Heart right ventricle (tissue), 16 donors: ENCODE data around the gene ANO9. TPM values are rescaled to one million over a fixed set of nuclear protein-coding genes. Genes with fewer than 3 reads are reported as not detected.

Experiments used
- ATAC-seq, 8 donors: fragments of 200-7000 bp; cut with Tn5 transposase; one replicate each; pipeline ENCODE4 v1.9.1; 2020; ENCODE audit warnings: mild to moderate bottlenecking in 8 of 8, moderate library complexity in 8 of 8, moderate number of reproducible peaks in 1 of 8
- DNase-seq, 2 donors: peaks; one replicate each; pipeline ENCODE4 v3.0.0-alpha.2; 2020
- H3K27ac ChIP-seq, 10 donors: fragments of 200-600 bp; sonication (generic) in 2 of 10; one replicate each; pipeline versions ENCODE4 v1.5.0 to v1.8.0; 2020 to 2022; ENCODE audit warnings: mild to moderate bottlenecking in 3 of 10
- H3K27me3 ChIP-seq, 7 donors: fragments of 200-600 bp; one replicate each; pipeline ENCODE4 v1.8.0; 2021 to 2022; ENCODE audit warnings: mild to moderate bottlenecking in 2 of 7
- H3K36me3 ChIP-seq, 9 donors: fragments of 200-600 bp; sonication (generic) in 1 of 9; one replicate each; pipeline versions ENCODE4 v1.5.0 to v1.8.0; 2020 to 2022; ENCODE audit warnings: mild to moderate bottlenecking in 2 of 9
- H3K4me1 ChIP-seq, 9 donors: fragments of 200-600 bp; sonication (generic) in 1 of 9; one replicate each; pipeline versions ENCODE4 v1.5.0 to v1.8.0; 2020 to 2022; ENCODE audit warnings: mild to moderate bottlenecking in 4 of 9
- H3K4me3 ChIP-seq, 10 donors: fragments of 200-600 bp; sonication (generic) in 2 of 10; one replicate each; pipeline versions ENCODE4 v1.5.0 to v1.8.0; 2020 to 2022; ENCODE audit warnings: mild to moderate bottlenecking in 7 of 10, moderate library complexity in 2 of 10
- H3K9me3 ChIP-seq, 11 donors: fragments of 200-600 bp in 10 of 11; sonication (generic) in 2 of 11; one replicate each; pipeline versions ENCODE4 v1.5.0 to v1.8.0; 2013 to 2022; ENCODE audit warnings: mild to moderate bottlenecking in 2 of 11, control low read depth in 1 of 11, moderate library complexity in 1 of 11
- WGBS, 2 donors: extraction: QIAGEN DNeasy Blood & Tissue Kit; methylation state at CpG; one replicate each; pipeline ENCODE4 v1.1.7; 2013; ENCODE audit warnings: inconsistent platforms in 1 of 2; 5-methylcytosine and 5-hydroxymethylcytosine counted together
- intact Hi-C, 10 donors: fragments of 100-400 bp; cut with DNase I; formaldehyde crosslinking; loops; one replicate each; pipeline versions ENCODE4 v1.11.1 to v1.14.2; 2022
- polyA plus RNA-seq, 2 donors: library from polyadenylated mRNA; stranded (reverse); fragments of 200-250 nt; gene quantifications; one replicate each; pipeline ENCODE4 v1.2.3, GENCODE V29; 2013
- total RNA-seq, 10 donors: library from RNA; stranded (reverse); fragmentation: NEBNext Ultra II Directional in 3 of 10; extraction: Animal tissue kit (Norgen Biotek cat#: 25700) in 3 of 10; gene quantifications; one replicate each; pipeline versions ENCODE4 v1.2.1 to v1.2.4, GENCODE V29; 2021 to 2023
- TF ChIP-seq, protein P1 (sequence below), 9 donors: fragments of 200-600 bp; sonication (generic) in 2 of 9; IDR thresholded peaks; one replicate each; pipeline versions ENCODE4 v1.5.0 to v1.8.0; 2021 to 2022; ENCODE audit warnings: antibody characterized with exemption in 9 of 9, mild to moderate bottlenecking in 5 of 9, moderate library complexity in 1 of 9
- donor health status: Arrhythmogenic right ventricular cardiomyopathy.
- donor health status: ischemic (EF 13 %, LVEDD 7.1; RV severe dilation, severe dysfunction).
- donor health status: healthy with polysubstance abuse.
- donor health status: DM: no; HTN: yes; CAD: no.
- donor health status: DM: no; HTN: no; CAD: no.
- donor health status: ischemic (EF 25% LVEDD 6.9; RV normal size, moderate dysfunction).
- donor health status: ischemic (EF 25% LVEDD 5.7; RV mildly dilated, moderate dysfunction).
- donor health status: healthy.
- donor health status: DM: yes; HTN: yes; CAD: no.
- donor health status: Ischemic cardiomyopathy.
- donor health status: ischemic (EF 35%, LVEDD 5.7; RV mildly dilated, moderate dysfunction).
- donor health status: nonischemic (EF 11% LVEDD 7.7; RV severe dilation, severe dysfunction).
- donor health status: DM: yes; HTN: yes; CAD: no.
- donor health status: PGD.
- donor health status: ischemic (EF 29% LVEDD 5.4; RV normal size, mild dysfunction).
- donor health status: nonischemic (EF 23%, LVEDD 6.1; RV moderate dilation, normal function).

Gene ANO9
- total and polyA plus RNA-seq, 12 donors, result 0.05 to 2.3 (median 0.19) TPM; not detected in 4

DNA sequence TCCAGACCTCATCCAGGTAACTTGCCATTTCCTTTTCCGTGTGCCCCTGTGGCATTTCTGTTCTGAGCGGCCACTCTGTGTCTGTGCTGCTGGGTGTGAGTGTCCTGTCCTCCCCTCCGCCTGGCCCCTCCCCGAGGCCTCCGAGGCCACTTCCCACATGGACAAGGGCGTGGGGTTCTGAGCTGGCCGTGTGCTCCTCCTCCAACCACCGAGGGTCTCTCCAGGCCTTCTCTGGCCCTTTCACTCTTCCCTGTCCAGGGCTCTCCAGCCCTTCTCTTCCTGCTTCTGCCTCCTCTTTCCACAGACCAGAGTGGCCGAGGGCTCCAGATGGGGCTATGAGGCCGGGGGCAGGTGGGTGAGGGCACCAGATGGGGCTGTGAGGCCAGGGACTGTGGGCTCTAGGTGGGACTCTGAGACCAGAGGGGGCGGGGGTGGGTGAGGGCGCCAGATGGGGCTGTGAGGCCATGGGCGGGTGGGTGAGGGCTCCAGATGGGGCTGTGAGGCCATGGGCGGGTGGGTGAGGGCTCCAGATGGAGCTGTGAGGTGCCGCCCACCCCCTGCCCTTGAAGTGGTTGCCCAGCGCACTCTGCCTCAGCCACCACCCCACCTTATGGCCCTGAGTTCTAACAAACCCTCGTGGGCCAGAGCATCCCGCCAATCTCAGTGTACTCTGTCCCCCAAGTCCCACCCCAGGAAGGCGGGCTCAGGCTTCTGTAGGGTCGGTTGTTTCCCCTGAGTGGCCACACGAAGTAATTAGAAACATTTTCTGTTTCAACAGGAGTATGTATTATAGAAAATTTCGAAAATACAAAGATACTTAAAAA is 32.4 kb upstream of the ANO9 start:
- peaks cover 0 to 7% (median 0%) of the 10 kb centered on the region in 9 donors for H3K36me3 ChIP-seq
- intact Hi-C loops, result no loop called here
- peaks cover 9 to 22% (median 16%) of the 10 kb centered on the region in 9 donors for H3K4me1 ChIP-seq
- H3K4me3 ChIP-seq, result no peak overlapping the region
- DNase-seq (no peak), ATAC-seq (no peak)
- no peaks in the 10 kb centered on the region for H3K9me3 ChIP-seq
- H3K27me3 ChIP-seq, result no peaks in the 10 kb centered on the region
- TF ChIP-seq, protein P1, sequence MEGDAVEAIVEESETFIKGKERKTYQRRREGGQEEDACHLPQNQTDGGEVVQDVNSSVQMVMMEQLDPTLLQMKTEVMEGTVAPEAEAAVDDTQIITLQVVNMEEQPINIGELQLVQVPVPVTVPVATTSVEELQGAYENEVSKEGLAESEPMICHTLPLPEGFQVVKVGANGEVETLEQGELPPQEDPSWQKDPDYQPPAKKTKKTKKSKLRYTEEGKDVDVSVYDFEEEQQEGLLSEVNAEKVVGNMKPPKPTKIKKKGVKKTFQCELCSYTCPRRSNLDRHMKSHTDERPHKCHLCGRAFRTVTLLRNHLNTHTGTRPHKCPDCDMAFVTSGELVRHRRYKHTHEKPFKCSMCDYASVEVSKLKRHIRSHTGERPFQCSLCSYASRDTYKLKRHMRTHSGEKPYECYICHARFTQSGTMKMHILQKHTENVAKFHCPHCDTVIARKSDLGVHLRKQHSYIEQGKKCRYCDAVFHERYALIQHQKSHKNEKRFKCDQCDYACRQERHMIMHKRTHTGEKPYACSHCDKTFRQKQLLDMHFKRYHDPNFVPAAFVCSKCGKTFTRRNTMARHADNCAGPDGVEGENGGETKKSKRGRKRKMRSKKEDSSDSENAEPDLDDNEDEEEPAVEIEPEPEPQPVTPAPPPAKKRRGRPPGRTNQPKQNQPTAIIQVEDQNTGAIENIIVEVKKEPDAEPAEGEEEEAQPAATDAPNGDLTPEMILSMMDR (IDR thresholded peaks at IDR 0.05), result no peak
- no peak overlapping the region for H3K27ac ChIP-seq
- WGBS, 2 donors, result 88 to 91% methylated on average over 22 of the region's 22 CpGs

DNA sequence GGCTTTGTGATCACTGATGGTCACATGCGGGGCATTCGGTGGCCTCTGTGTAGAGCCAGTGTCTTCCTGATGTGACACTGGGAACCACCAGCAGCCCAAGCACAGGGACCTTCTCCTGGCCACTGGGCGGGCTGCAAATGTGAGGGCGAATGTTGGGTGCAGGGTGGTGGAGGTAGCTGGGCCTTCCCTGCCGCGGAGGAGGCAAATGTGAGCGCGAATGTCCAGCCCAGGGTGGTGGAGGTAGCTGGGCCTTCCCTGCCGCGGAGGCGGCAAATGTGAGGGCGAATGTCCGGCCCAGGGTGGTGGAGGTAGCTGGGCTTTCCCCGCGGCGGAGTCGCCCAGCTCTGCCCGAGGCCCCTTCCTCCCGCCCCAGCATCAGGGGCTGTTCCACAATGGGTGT is 31.6 kb upstream of the ANO9 start:
- DNase-seq, result no peak
- 94 to 98% methylated on average over 19 of the region's 19 CpGs for WGBS, 2 donors
- H3K36me3 ChIP-seq, result peaks cover 0 to 3% (median 0%) of the 10 kb centered on the region in 9 donors
- H3K27ac ChIP-seq, result no peak overlapping the region
- TF ChIP-seq, protein P1 (IDR thresholded peaks at IDR 0.05), result no peak
- ATAC-seq, result no peak
- peaks cover 9 to 23% (median 17%) of the 10 kb centered on the region in 9 donors for H3K4me1 ChIP-seq
- no peaks in the 10 kb centered on the region for H3K27me3 ChIP-seq
- no peaks in the 10 kb centered on the region for H3K9me3 ChIP-seq
- intact Hi-C loops, result no loop called here
- H3K4me3 ChIP-seq, result no peak overlapping the region

DNA sequence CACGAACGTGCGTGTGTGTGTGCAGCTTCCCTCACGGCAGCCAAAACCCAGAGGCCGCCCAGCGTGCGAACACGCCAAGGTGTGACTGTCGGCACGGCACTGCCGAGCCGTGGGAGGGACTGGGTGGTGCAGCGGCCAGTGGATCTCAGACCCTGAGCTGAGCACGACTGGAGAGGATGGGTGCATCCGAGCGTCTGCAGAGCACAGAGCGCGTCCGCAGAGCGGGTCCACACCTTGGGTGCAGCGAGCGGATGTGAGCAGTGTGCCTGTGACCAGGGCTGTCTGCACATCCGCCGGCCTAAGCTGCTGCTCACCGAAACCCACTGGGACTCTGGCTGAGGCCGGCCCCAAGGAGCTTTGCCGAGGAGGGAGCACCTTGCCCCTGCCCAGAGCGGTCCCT is 31.0 kb upstream of the ANO9 start:
- WGBS, 2 donors, result 94 to 95% methylated on average over 28 of the region's 28 CpGs
- H3K4me1 ChIP-seq, result peaks cover 9 to 28% (median 22%) of the 10 kb centered on the region in 9 donors
- H3K27ac ChIP-seq, result no peak overlapping the region
- no peak overlapping the region for H3K4me3 ChIP-seq
- ATAC-seq, result peak in 1 of 8 donors; percentile 3
- intact Hi-C loops, result no loop called here
- TF ChIP-seq, protein P1 (IDR thresholded peaks at IDR 0.05), result no peak
- H3K9me3 ChIP-seq, result no peaks in the 10 kb centered on the region
- H3K27me3 ChIP-seq, result no peaks in the 10 kb centered on the region
- DNase-seq, result no peak
- peaks cover 0 to 3% (median 0%) of the 10 kb centered on the region in 9 donors for H3K36me3 ChIP-seq

DNA sequence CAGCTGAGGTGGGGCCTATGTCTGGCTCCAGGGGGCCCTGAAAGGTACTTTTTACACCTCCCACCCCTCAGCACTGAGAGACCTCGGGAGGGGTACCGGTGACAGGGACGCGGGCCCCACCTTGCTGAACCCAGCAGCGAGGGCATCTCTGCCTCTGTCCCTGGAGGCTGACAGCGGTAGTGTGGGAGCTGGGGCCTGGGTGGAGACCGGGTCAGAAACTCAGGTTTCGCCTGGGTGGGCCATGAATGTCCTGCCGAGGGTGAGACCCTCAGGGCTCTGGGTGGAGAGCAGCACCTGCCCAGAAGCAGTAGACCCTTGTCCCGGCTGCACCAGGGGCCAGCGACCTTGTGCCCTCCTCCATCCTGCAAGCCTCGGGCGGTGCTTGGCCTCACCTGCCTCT is 30.5 kb upstream of the ANO9 start:
- WGBS, 2 donors, result 93 to 95% methylated on average over 13 of the region's 13 CpGs
- no peak for DNase-seq

More for the DNA sequence above, 30.5 kb upstream of the ANO9 start:
- Histone ChIP-seq H3K36me3 (peaks cover 0 to 3% (median 0%) of the 10 kb centered on the region in 9 donors), H3K27ac (no peak overlapping the region), H3K9me3 (no peaks in the 10 kb centered on the region), H3K4me3 (no peak overlapping the region), H3K27me3 (no peaks in the 10 kb centered on the region), H3K4me1 (peaks cover 9 to 28% (median 22%) of the 10 kb centered on the region in 9 donors)
- ATAC-seq, result no peak
- intact Hi-C loops, result no loop called here
- TF ChIP-seq, protein P1 (IDR thresholded peaks at IDR 0.05), result no peak
